ENCODE measurements around the gene EYA4.

EYA4 gene

DNA sequence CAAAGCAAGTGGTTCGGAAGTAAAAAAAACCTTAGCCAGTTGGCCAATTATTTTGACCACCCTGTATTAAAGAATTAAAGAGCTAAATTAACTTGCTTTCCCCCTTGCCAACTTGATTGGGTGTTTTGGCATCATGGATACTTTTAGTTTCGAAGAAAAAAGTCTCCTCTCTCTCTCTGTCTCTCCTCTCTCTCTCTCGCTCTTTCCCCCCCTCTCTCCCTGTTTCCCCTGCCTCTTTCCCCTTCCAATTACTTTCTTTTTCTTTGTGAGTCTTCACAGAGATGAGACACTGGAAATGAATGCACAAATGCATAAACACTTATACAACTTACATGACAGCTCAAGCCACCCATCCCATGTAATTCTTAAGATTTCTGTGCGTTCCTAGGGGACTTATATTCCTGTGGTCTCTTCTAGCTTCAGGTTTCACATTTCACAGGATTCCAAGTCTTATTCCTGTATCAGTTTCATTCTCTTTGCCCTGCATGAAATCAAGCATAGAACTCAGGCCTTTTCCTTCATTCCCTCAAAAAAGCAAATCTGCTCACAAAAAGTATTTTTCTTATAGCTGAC lies 32.9 kb upstream of the EYA4 start:
- Histone ChIP-seq H3K9me3 (ENCODE audit: control insufficient read depth in 2 of 2, low read length in 2 of 2) (no peaks in the 10 kb centered on the region), H3K27ac (ENCODE audit: low read depth in 2 of 2, low read length in 2 of 2) (no peak overlapping the region), H3K9ac (ENCODE audit: low read depth in 1 of 2, low read length in 2 of 2) (no peak overlapping the region), H3K4me3 (ENCODE audit: low read length in 2 of 2) (no peak overlapping the region), H3K36me3 (ENCODE audit: control insufficient read depth in 2 of 2, insufficient read depth in 2 of 2, low read length in 2 of 2) (no peaks in the 10 kb centered on the region), H3K27me3 (ENCODE audit: control insufficient read depth in 2 of 2, insufficient read depth in 2 of 2, low read length in 2 of 2) (no peaks in the 10 kb centered on the region), H3K4me1 (ENCODE audit: control insufficient read depth in 2 of 2, insufficient read depth in 2 of 2, low read length in 2 of 2) (no peaks in the 10 kb centered on the region)

DNA sequence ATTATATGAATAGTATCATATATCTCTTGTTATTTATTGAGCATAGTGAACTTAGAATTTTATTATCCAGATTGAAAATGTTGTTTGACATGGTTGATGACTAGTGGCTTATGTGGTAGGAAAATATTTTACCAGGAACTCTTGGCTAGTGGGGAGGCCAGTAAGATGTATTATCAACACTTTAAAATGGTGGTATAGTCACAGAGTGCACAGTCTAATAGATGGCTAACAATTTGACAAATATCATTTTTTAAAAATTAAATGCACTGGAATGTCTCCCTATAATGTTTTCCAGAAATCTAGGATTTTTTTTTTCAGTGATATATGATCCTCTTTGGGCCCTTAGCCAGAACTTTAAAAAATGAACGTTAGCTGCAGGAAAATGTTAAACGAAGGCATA lies 26.9 kb upstream of the EYA4 start:
- H3K9ac ChIP-seq (ENCODE audit: low read depth in 1 of 2, low read length in 2 of 2): no peak overlapping the region
- no peaks in the 10 kb centered on the region for H3K9me3 ChIP-seq (ENCODE audit: control insufficient read depth in 2 of 2, low read length in 2 of 2)
- H3K36me3 ChIP-seq (ENCODE audit: control insufficient read depth in 2 of 2, insufficient read depth in 2 of 2, low read length in 2 of 2): no peaks in the 10 kb centered on the region
- H3K4me1 ChIP-seq (ENCODE audit: control insufficient read depth in 2 of 2, insufficient read depth in 2 of 2, low read length in 2 of 2): no peaks in the 10 kb centered on the region
- no peaks in the 10 kb centered on the region for H3K27me3 ChIP-seq (ENCODE audit: control insufficient read depth in 2 of 2, insufficient read depth in 2 of 2, low read length in 2 of 2)
- no peak overlapping the region for H3K27ac ChIP-seq (ENCODE audit: low read depth in 2 of 2, low read length in 2 of 2)
- H3K4me3 ChIP-seq (ENCODE audit: low read length in 2 of 2): no peak overlapping the region

DNA sequence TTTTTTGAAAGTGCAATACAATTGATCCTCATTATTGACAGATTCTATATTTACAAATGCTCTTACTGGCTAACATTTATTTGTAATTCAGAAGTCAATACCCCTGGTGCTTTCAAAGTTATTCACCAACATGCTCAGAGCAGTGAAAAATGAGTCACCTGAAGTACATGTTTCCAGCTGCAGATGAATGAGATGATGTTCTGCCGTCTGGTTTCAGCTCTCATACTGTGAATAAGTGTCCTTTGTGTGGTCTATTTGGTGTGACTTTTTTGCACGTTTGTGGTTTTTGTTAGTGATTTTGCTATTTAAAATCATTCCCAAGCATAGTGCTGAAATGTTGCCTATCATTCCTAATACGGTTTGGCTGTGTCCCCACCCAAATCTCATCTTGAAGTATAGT lies 22.3 kb upstream of the EYA4 start:
- Histone ChIP-seq H3K27me3 (ENCODE audit: control insufficient read depth in 2 of 2, insufficient read depth in 2 of 2, low read length in 2 of 2) (no peaks in the 10 kb centered on the region), H3K27ac (ENCODE audit: low read depth in 2 of 2, low read length in 2 of 2) (no peak overlapping the region), H3K4me1 (ENCODE audit: control insufficient read depth in 2 of 2, insufficient read depth in 2 of 2, low read length in 2 of 2) (no peaks in the 10 kb centered on the region), H3K4me3 (ENCODE audit: low read length in 2 of 2) (no peak overlapping the region), H3K9me3 (ENCODE audit: control insufficient read depth in 2 of 2, low read length in 2 of 2) (no peaks in the 10 kb centered on the region), H3K36me3 (ENCODE audit: control insufficient read depth in 2 of 2, insufficient read depth in 2 of 2, low read length in 2 of 2) (no peaks in the 10 kb centered on the region), H3K9ac (ENCODE audit: low read depth in 1 of 2, low read length in 2 of 2) (no peak overlapping the region)

DNA sequence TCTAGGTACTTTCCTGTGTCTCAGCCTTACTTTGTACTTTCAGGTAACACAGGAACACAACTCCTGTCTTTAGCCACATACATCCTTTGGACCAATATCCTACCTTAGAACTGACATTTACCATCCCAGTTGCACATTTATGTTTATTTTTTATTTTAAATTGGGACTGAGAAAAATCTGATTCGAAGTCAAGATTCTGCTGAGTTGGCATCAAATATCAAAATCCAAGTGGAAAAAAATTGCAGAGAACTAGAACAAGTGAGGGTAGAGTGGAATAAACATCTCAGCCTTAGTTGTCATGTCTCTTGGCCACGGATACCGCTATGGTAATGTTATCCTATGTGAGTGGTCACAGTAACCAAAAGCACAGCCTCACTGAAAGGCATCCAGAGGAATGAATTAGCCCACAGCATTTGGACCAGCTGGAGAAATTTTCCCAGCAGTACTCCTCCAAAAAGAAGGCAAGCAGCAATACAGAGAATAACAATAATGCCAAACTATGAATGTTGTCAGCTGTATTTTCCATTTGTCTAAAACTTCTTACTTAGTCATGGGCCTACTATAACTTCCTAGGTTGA lies 17.6 kb upstream of the EYA4 start:
- no peak overlapping the region for H3K4me3 ChIP-seq (ENCODE audit: low read length in 2 of 2)
- H3K27me3 ChIP-seq (ENCODE audit: control insufficient read depth in 2 of 2, insufficient read depth in 2 of 2, low read length in 2 of 2): no peaks in the 10 kb centered on the region
- H3K36me3 ChIP-seq (ENCODE audit: control insufficient read depth in 2 of 2, insufficient read depth in 2 of 2, low read length in 2 of 2): no peaks in the 10 kb centered on the region
- no peak overlapping the region for H3K9ac ChIP-seq (ENCODE audit: low read depth in 1 of 2, low read length in 2 of 2)
- H3K9me3 ChIP-seq (ENCODE audit: control insufficient read depth in 2 of 2, low read length in 2 of 2): no peaks in the 10 kb centered on the region
- no peaks in the 10 kb centered on the region for H3K4me1 ChIP-seq (ENCODE audit: control insufficient read depth in 2 of 2, insufficient read depth in 2 of 2, low read length in 2 of 2)
- no peak overlapping the region for H3K27ac ChIP-seq (ENCODE audit: low read depth in 2 of 2, low read length in 2 of 2)

DNA sequence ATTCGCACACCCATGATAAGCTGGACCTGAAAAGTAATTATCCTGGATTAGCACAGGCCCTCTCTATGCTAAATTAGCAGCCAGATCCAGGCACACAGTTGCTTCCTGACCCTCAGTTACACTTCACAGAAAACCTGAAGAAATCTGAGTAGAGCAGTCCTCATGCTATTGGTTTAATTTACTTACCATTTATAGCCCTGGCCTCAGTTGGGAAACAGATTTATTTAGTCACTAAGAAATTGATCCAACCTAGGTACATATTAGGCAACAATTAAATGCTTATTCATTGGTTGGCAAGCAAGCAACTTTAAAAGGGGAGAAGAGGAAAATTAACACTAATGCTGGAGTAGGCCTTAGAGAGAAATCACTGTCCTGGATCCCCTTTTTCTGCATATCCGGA lies 15.6 kb upstream of the EYA4 start:
- Histone ChIP-seq H3K9me3 (ENCODE audit: control insufficient read depth in 2 of 2, low read length in 2 of 2) (no peaks in the 10 kb centered on the region), H3K4me3 (ENCODE audit: low read length in 2 of 2) (no peak overlapping the region), H3K4me1 (ENCODE audit: control insufficient read depth in 2 of 2, insufficient read depth in 2 of 2, low read length in 2 of 2) (no peaks in the 10 kb centered on the region), H3K27ac (ENCODE audit: low read depth in 2 of 2, low read length in 2 of 2) (no peak overlapping the region), H3K36me3 (ENCODE audit: control insufficient read depth in 2 of 2, insufficient read depth in 2 of 2, low read length in 2 of 2) (no peaks in the 10 kb centered on the region), H3K9ac (ENCODE audit: low read depth in 1 of 2, low read length in 2 of 2) (no peak overlapping the region), H3K27me3 (ENCODE audit: control insufficient read depth in 2 of 2, insufficient read depth in 2 of 2, low read length in 2 of 2) (no peaks in the 10 kb centered on the region)

DNA sequence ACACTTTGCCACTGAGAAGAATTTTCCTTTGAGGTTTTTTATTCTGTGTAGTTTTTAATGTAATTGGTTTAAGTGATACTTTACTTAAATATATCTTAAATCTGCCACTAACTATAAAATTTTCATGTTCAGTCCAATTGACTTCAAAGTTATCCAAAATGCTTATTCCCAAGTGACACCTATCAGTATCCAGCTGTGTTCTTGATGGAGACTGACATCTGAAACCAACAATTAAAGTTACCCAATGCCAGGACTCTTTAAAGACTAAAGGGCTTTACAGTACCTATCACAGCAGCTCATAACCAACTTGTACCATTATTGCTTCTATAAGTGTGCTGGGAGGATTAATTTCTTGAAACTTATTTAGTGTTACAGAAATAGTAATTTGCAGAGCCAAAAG lies 13.8 kb upstream of the EYA4 start:
- H3K27me3 ChIP-seq (ENCODE audit: control insufficient read depth in 2 of 2, insufficient read depth in 2 of 2, low read length in 2 of 2): no peaks in the 10 kb centered on the region
- H3K36me3 ChIP-seq (ENCODE audit: control insufficient read depth in 2 of 2, insufficient read depth in 2 of 2, low read length in 2 of 2): no peaks in the 10 kb centered on the region
- no peak overlapping the region for H3K4me3 ChIP-seq (ENCODE audit: low read length in 2 of 2)
- no peaks in the 10 kb centered on the region for H3K4me1 ChIP-seq (ENCODE audit: control insufficient read depth in 2 of 2, insufficient read depth in 2 of 2, low read length in 2 of 2)
- no peak overlapping the region for H3K27ac ChIP-seq (ENCODE audit: low read depth in 2 of 2, low read length in 2 of 2)
- no peak overlapping the region for H3K9ac ChIP-seq (ENCODE audit: low read depth in 1 of 2, low read length in 2 of 2)
- H3K9me3 ChIP-seq (ENCODE audit: control insufficient read depth in 2 of 2, low read length in 2 of 2): no peaks in the 10 kb centered on the region

DNA sequence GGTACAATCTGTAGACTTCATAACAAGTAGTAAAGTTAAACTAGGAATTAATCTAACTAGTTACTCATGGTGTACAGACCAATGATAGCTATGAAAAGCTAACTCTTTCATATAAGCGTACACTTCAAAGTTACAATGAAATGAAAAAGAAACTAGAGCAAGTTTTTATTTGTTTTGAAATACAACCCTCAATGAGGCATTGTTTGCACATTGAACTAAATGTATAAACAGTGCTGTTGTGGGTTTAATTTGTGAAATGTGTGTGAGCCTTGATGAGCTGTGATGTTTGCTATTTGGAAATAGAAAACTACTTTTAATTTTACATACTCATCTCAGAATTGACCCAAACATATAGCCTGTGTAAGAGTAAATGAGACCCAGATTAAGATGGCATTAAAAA lies 11.1 kb upstream of the EYA4 start:
- no peak overlapping the region for H3K9ac ChIP-seq (ENCODE audit: low read depth in 1 of 2, low read length in 2 of 2)

DNA sequence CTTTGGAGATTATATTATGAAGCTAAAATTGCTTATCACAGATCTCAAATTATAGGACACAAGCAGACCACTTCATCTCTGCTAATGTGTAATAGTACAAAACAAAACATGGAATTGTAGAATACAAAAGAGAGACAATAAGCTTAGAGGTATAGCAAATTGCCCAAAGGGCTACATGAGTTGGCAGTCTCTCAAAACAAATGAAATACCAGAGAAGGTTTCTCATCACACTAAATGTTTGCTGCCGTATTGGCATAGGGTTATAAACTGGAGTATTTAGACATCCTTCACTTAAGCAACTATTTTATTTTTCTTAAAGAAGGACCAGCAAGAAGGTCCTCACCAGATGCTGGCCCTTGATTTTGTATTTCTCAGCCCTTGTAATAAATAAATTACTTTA lies 5.9 kb upstream of the EYA4 start:
- Histone ChIP-seq H3K36me3 (ENCODE audit: control insufficient read depth in 2 of 2, insufficient read depth in 2 of 2, low read length in 2 of 2) (no peaks in the 10 kb centered on the region), H3K9ac (ENCODE audit: low read depth in 1 of 2, low read length in 2 of 2) (no peak overlapping the region), H3K4me3 (ENCODE audit: low read length in 2 of 2) (no peak overlapping the region), H3K9me3 (ENCODE audit: control insufficient read depth in 2 of 2, low read length in 2 of 2) (no peaks in the 10 kb centered on the region), H3K27me3 (ENCODE audit: control insufficient read depth in 2 of 2, insufficient read depth in 2 of 2, low read length in 2 of 2) (peaks cover 0 to 2% of the 10 kb centered on the region in 2 donors), H3K27ac (ENCODE audit: low read depth in 2 of 2, low read length in 2 of 2) (no peak overlapping the region), H3K4me1 (ENCODE audit: control insufficient read depth in 2 of 2, insufficient read depth in 2 of 2, low read length in 2 of 2) (no peaks in the 10 kb centered on the region)

More for the DNA sequence above, 11.1 kb upstream of the EYA4 start:
- H3K4me3 ChIP-seq (ENCODE audit: low read length in 2 of 2): no peak overlapping the region
- H3K27me3 ChIP-seq (ENCODE audit: control insufficient read depth in 2 of 2, insufficient read depth in 2 of 2, low read length in 2 of 2): no peaks in the 10 kb centered on the region
- H3K36me3 ChIP-seq (ENCODE audit: control insufficient read depth in 2 of 2, insufficient read depth in 2 of 2, low read length in 2 of 2): no peaks in the 10 kb centered on the region
- no peaks in the 10 kb centered on the region for H3K4me1 ChIP-seq (ENCODE audit: control insufficient read depth in 2 of 2, insufficient read depth in 2 of 2, low read length in 2 of 2)
- no peaks in the 10 kb centered on the region for H3K9me3 ChIP-seq (ENCODE audit: control insufficient read depth in 2 of 2, low read length in 2 of 2)
- H3K27ac ChIP-seq (ENCODE audit: low read depth in 2 of 2, low read length in 2 of 2): no peak overlapping the region

DNA sequence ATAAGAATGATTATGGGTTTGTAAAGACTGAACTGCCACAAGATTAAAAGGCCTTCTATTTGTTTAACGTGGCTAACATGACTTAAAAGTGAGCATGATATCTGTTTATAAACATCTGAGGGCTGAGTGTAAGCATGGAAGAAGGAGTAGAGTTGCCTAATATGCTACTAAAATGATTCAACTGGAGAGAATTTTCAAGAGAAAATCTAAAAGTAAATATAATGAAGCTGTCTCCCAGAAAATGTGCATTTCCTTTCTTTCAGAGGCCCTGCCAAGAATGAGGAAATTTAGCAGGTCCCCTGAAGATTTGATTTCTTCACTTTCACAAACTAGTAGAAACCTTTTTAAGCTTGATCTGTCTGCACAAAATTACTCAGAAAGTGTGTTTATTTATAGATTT lies 4.2 kb upstream of the EYA4 start:
- peaks cover 8 to 12% of the 10 kb centered on the region in 2 donors for H3K27me3 ChIP-seq (ENCODE audit: control insufficient read depth in 2 of 2, insufficient read depth in 2 of 2, low read length in 2 of 2)
- H3K9me3 ChIP-seq (ENCODE audit: control insufficient read depth in 2 of 2, low read length in 2 of 2): no peaks in the 10 kb centered on the region
- peaks cover 2% of the 10 kb centered on the region in 2 donors for H3K4me1 ChIP-seq (ENCODE audit: control insufficient read depth in 2 of 2, insufficient read depth in 2 of 2, low read length in 2 of 2)
- no peak overlapping the region for H3K4me3 ChIP-seq (ENCODE audit: low read length in 2 of 2)
- no peak overlapping the region for H3K9ac ChIP-seq (ENCODE audit: low read depth in 1 of 2, low read length in 2 of 2)
- no peaks in the 10 kb centered on the region for H3K36me3 ChIP-seq (ENCODE audit: control insufficient read depth in 2 of 2, insufficient read depth in 2 of 2, low read length in 2 of 2)
- no peak overlapping the region for H3K27ac ChIP-seq (ENCODE audit: low read depth in 2 of 2, low read length in 2 of 2)

DNA sequence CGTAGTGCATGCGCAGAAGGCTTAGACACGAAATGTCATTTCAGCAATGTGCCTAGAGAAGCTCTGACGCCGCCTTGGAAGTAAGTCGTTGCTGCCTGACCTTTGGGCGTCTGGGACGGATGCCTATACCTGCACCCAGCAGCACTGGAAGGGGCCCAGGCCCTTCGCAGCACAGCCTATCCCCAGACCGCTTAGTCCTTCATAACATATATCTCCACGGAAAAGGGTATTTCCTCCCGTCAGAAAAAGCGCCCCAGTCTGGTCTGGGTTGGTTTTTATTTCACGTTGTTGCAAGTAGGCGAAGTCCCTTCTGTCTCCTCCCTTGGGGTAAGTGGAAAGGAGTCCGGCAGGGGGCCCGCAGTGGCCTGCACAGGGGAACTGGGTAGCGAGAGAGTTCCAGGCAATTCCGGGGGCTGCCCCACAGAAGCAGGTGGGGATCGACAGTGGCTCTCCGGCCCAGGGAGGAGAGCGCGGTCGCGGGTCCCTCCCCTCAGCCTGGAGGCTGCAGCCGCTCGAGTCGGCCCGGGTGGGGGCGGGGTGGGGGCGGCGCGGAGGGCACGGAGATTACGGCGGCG lies 559 bp upstream of the EYA4 start:
- H3K4me1 ChIP-seq (ENCODE audit: control insufficient read depth in 2 of 2, insufficient read depth in 2 of 2, low read length in 2 of 2): peaks cover 2% of the 10 kb centered on the region in 2 donors
- no peak overlapping the region for H3K4me3 ChIP-seq (ENCODE audit: low read length in 2 of 2)
- H3K27me3 ChIP-seq (ENCODE audit: control insufficient read depth in 2 of 2, insufficient read depth in 2 of 2, low read length in 2 of 2): peaks cover 27 to 40% of the 10 kb centered on the region in 2 donors
- no peak overlapping the region for H3K9ac ChIP-seq (ENCODE audit: low read depth in 1 of 2, low read length in 2 of 2)
- H3K9me3 ChIP-seq (ENCODE audit: control insufficient read depth in 2 of 2, low read length in 2 of 2): no peaks in the 10 kb centered on the region
- H3K27ac ChIP-seq (ENCODE audit: low read depth in 2 of 2, low read length in 2 of 2): no peak overlapping the region
- no peaks in the 10 kb centered on the region for H3K36me3 ChIP-seq (ENCODE audit: control insufficient read depth in 2 of 2, insufficient read depth in 2 of 2, low read length in 2 of 2)
